Activated gamma-delta T cell treated with Interleukin-2 at 50 U/mL for 16 hours (primary cell): ENCODE measurements around the gene MESP2.

Experiments used
- DNase-seq: peaks from one replicate; pipeline ENCODE4 v3.0.0-alpha.2; 2020

Gene MESP2

GRCh38 chr15:89802986-89803824 is 27.1 kb downstream of the MESP2 start:
- DNase-seq: no peak

- DNase-seq: no peak
These were observed 28.0 kb downstream of the MESP2 start for GRCh38 chr15:89803941-89804800.

- DNase-seq: no peak
These were observed 29.4 kb downstream of the MESP2 start for GRCh38 chr15:89805241-89806209.

GRCh38 chr15:89806210-89806558 is 30.1 kb downstream of the MESP2 start:
- no peak for DNase-seq

GRCh38 chr15:89806559-89807550 is 30.7 kb downstream of the MESP2 start:
- no peak for DNase-seq

- no peak for DNase-seq
These were observed 31.6 kb downstream of the MESP2 start for GRCh38 chr15:89807689-89808088.

- no peak for DNase-seq
These were observed 32.2 kb downstream of the MESP2 start for GRCh38 chr15:89808160-89808870.

GRCh38 chr15:89809093-89809786 is 33.1 kb downstream of the MESP2 start:
- no peak for DNase-seq

GRCh38 chr15:89809787-89810148 is 33.6 kb downstream of the MESP2 start:
- no peak for DNase-seq

GRCh38 chr15:89810837-89811236 is 34.7 kb downstream of the MESP2 start:
- no peak for DNase-seq

GRCh38 chr15:89812011-89812846 is 36.1 kb downstream of the MESP2 start:
- no peak for DNase-seq

GRCh38 chr15:89812847-89813320 is 36.8 kb downstream of the MESP2 start:
- no peak for DNase-seq

- DNase-seq: no peak
These were observed 37.4 kb downstream of the MESP2 start for GRCh38 chr15:89813381-89814111.

- no peak for DNase-seq
These were observed 38.1 kb downstream of the MESP2 start for GRCh38 chr15:89814112-89814742.

- no peak for DNase-seq
These were observed 39.6 kb downstream of the MESP2 start for GRCh38 chr15:89815769-89816168.

GRCh38 chr15:89817701-89818280 is 41.7 kb downstream of the MESP2 start:
- no peak for DNase-seq

- DNase-seq: no peak
These were observed 42.2 kb downstream of the MESP2 start for GRCh38 chr15:89818287-89818686.
